T-helper 22 cell (primary cell): ENCODE measurements around the gene PISD.

Experiments used
- DNase-seq: peaks from one replicate; pipeline ENCODE4 v3.0.0-alpha.2; 2020; ENCODE audit warnings: low read depth

The PISD gene

DNA sequence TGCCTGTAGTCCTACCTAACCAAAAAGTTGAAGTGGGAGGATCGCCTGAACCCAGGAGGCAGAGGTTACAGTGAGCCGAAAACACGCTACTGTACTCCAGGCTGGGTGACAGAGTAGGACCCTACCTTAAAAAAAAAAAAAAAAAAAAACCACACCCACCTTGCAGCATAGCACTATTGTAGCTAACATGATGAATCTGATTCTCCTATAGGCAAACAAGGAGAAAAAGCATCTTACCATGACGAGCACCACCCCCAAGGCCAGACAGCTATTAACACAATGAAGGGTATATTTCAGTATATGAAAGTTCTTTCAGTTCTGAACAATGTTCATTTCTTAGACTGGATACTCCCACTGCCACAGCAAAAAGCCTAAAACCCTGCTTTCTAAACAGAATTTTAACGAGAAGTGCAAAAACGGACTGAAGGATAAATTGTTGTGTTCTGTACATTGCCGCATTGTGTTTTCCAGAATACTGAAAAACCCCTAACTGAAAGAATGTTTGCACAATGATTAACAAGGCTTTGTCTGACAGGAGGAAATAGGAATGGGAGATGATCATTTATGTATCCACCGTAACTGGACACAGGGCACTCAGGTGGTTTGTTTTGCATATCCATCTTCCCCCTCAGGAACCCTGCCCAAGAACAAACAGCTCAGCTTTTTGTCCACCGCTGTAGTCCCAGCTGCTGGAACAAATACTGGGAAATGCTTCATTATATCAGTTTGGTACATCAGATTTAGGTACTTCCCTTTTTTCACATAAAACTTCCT, 8.9 kb downstream of the PISD start:
- DNase-seq: no peak

DNA sequence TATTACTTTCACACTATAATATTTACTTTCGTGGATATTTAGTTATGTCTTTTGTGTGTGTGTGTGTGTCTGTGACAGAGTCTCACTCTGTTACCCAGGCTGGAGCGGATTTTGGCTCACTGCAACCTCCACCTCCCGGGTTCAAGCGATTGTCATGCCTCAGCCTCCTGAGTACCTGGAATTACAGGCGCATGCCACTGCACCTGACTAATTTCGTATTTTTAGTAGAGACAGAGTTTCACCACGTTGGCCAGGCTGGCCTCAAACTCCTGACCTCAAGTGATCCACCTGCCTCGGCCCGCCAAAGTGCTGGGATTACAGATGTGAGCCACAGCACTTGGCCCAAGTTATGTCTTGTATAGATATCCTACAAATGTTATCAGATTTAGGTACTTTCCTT, 9.9 kb downstream of the PISD start:
- no peak for DNase-seq

DNA sequence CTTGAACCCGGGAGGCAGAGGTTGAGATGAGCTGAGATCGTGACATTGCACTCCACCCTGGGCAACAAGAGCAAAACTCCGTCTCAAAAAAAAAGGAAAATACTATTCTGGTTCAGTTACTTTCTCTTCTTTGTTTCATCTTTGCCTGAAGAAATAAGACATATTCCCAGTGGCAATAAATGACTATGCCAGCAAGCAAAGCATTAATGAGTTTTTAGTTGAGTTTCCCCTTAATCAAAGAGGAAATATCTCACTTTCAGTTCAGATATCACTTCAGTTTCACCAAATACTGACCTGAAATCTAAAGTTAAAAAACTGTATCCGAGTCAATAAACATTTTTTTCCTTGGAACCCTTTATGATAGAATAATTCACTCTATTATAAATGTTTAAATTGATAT, 10.4 kb downstream of the PISD start:
- DNase-seq: no peak

DNA sequence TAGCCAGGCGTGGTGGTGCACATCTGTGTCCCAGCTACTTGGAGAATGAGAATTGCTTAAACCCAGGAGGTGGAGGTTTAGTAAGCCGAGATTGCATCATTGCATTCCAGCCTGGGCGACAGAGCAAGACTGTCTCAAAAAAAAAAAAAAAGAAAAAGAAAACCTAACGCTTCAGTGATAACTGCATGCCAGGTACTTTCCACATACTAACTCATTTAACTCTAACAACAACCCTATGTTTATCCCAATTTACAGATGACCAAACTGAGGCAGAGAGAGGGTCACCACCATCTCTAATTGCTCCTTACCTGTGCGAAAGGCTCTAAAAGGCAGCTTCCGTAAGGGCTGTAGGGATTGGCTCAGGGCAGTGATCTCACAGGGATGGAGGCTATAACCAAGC, 11.6 kb downstream of the PISD start:
- DNase-seq: no peak

DNA sequence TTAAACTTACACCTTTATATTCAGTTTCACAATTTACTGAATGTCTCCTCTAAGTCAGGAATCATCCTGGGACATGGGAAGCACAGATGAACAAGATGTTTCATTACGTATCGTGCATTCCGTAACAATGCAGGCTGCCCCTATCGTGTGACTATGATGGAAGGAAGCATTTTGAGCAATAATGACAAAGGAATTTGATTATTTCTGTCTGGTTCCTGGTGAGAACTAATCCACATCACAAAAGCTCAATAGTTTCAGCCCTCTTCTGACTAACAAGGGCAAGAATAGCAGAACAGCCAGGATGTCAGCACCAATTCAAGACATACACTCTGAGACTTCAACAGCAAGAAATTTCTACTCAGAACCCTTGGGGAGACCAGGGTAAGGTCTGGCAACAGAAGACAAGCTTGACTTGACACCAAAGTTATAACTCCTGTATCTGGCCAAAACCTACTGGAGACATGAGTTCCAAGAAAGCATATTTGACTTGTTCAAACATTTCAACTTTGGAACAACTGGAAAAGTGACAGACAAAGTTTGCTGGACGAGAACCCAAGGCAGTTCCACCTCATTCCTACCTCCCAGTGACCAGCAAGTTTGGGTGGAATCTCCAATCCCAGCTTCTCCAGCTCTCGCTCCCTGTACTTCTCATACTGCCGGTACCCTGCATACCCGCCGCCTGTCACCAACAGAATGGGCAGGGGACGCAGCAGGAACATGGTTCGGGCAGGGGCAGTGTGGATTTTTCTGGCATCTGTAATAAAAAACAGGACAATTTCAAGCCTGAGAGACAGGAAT, 14.3 kb downstream of the PISD start:
- no peak for DNase-seq

DNA sequence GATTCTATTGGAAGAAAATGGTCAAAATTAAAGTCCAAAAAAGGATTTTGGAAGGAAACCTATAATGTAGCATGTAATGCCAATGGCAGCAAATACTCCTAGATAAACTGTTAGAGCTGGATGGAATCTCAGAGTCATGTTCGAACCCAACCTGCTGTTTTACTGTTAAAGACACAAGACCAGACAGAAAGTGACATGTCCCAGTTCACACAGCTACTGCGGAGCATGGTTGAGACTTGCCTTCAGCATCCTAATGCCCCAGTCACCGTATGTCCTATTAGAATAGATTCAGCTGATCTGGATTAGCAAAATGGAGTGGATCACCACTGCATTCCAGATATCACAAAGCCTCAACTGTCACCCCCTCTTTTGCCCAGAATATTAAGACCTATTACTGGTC, 14.9 kb downstream of the PISD start:
- no peak for DNase-seq

DNA sequence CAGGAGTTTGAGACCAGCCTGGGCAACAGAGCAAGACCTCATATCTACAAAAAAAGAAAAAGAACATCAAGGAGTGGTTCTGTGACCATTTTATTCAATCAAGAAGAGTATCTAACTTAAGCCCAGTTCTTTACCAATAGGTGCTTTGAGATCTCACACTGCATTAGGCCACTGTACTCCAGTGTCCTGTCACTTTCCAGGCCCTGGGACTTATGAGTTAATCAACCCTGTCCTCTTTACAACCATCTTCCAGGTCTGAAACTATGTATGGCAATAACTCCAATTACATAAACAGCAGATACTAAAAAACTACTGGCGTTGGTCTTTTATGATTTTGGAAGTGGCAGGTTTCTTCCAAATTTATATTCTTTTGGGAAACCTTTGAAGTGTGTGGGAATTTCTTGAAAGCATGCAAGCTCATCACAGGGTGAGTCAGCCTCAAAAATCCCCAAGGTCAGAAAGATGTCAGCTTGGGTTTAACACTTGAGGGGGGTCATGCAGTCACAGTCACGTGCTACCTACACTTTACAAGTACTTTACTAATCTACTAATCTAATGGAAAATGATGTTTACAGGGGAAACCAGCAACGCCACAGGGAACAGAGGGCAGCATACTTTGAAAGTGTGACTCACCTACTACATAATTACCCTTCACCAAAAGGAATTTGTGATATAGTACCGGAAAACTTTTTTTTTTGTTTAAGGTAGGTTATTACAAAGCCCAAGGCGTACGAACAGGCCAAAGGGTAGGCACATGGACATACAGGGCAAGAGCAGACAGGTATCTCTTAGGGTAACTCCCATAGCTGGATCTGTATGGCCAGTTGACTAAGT, 15.6 kb downstream of the PISD start:
- no peak for DNase-seq

DNA sequence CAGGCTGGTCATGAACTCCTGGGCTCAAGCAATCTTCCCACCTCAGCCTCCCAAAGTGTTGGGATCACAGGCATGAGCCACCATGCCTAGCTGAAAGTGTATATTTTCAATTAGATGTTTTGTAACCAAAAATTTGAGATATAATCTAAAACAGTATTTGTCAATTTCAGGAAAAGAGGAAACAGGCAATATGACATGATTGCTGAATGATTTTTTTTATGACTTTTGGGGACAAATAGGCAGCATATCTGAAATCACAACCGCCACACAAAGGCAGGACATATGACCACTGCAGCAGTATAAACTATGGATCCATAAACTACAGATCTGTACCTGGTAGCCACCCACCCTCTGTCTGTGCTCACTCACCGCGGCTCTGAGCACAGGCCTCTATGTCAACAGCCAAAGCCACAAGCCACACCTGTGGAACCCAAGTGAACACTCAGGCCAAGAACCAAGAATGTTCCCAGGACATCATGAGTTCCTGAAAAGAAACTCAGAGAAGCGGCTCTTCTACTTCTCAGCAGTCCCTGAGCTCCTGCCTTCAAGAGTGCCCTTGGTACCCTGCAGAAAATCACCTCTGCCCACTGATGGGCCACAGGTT, 22.5 kb downstream of the PISD start:
- DNase-seq: no peak

DNA sequence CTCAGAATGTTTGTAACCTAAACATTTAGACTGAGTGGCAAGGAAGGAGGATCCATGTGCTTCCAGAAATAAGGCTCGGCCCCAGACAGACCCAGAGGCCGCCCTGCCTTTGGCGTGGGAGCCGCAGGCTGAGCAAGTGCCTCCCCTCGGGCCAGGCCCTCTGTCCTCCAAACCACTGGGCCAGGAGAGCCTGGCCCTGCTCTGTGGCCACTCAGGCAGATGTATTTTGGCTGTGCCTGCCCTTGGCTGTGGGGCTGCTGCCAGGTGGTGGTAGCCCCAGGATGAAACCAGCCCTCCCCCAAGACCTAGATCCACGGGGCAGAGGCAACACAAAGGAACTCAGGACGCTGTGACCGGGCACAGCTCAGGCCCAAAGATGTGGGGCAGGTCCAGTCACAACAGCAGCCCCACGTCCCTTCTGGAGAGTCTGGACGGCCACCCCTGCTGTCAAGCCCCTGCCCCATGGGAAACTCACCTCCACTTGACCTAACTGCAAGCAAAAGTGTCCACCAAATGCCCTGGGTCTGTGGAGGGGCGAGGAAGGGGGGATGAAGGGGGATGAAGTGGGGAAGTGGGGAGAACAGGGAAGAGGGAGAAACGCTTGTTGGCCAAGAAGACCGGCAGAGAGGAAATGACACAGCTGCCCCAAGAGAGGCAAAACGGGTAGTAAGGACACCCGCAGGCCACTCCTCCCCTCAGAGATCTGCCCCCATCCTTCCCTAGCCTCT, 24.0 kb downstream of the PISD start:
- no peak for DNase-seq

DNA sequence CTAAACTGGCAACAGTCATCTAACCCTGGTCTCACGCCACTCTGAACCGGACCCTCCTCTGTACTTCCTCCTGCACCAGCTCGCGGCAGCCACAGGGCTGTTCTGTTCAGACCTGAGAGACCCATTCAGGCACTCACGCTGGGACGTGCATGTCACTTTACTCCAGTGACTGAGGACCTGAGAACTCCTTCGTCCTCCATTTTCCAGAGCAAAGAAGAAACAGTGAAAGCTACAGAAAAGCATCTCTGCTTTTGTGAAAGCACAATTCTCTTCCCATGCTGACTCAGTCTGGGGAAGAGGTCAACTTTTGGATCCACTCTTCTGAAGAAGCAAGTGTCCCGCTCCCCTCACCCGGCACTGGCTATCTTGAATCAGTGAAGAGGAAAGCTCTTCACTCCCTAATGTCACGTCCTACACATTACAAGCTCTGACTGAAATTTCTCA, 24.5 kb downstream of the PISD start:
- DNase-seq: no peak

DNA sequence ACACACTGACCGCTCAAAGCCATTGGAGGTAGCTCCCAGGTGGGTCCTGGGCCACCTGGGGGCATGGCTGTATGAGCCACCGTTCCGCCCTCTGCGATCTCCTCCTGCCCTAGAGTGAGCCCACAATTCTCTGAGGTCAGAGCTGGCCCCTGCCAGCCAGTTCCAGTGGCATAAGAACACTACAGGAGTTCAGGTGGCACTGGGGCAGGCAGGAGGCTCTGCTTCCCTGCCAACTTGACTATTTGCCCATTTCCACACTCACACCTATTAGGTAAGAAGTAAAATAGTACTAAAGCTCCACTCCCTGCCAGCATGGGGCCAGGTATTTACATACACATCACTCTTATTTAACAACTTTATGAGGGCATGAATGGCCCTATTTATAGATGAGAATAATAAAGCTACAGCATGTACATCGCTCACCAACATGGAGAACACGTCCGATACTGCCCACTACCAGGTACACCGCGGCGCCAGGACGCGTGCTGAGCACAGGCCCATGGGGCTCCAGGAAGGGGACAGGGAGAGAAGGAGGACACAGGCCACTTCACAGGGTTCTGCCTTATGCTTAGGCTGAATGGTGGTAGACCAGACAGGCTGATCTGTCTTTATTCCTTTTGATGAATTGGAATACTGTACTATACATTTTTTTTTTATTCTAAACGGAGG, 26.2 kb downstream of the PISD start:
- DNase-seq: no peak

DNA sequence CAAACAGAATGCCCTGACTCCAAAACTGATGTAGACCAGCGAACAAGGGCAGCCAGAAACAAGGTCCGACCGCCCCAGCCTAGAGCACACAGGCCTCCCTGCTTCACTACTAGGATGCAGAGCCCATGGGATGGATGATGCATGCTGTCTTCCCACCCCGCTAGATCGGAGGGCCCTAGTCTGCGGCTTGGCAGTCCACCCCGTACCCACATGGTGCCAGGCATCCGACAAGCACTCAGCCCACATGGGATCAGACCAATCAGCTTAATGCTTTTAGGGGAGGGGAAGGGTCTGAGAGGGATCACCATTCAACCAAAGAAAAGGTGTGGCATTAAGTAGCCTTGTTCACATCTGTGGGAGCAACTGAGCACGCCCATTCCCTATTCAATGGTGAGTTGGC, 30.6 kb downstream of the PISD start:
- DNase-seq: no peak

DNA sequence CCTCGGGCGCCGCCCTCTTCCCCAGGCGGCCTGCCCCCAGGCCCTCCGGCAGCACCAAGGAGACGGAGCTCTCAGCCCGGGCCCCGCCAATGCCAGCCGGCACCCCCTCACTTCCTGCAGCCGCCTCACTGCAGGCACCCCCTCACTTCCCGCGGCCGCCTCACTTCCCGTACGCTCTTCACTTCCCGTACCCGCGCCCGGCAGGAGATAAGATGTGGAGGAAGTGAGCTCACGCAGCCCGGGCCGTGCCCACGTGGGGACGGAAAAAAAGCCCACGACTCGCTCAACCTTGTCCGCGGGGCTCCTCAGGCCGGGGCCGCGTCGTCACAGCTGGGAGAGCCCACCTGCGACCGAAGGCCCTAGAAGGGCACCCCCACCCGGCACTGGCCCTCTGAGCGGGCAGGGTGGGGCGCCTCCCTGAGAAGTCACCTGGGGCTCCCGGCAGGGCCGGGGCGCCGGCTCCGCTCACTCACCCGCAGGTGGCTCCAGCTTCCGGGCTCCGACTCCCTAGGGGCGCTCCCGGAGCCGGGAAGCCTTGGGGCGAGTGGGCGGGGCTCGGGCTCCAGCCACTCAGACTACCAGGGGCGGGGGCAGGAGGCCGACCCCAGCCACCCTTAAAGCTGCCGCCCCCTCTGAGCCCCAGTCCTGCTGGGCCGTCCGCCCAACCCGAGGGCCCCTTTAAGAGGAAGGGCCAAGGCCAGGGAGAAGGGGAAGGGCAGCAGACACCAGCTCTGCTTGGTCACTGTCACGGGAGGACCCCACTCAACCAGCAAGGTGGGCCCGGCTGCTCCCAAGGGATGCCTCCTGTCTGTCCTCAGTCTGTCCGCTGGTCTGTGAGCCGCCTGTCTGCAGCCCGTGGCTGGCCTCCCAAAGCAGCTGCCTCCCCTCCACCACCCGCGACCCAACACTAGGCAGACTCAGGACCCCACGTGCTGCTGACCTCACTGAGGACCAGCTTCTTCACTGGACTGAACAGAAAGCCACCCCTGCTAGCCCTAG, 31.4 kb downstream of the PISD start:
- DNase-seq: peak; percentile 88

DNA sequence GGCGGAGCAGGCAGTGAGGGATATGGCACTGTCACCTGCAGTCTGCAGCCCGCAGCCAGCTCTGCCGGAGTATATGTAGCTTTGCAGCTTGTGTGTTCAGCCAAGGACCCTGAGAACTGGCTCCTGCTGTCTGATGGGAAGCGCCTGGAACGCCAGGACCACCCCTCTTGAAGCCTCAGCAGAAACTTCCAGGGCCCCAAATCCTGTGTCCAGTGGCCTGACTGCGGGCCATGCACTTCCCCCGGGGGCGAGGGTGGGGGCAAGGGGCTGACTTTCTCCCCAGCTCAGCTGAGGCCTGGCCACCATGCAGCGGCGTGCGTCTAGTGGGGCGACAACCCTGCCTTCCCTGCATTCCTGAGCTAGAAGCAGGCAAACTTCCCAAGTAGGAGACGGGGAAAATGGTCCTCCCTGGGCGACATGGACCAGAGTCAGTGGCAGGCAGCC, 32.3 kb downstream of the PISD start:
- DNase-seq: no peak

DNA sequence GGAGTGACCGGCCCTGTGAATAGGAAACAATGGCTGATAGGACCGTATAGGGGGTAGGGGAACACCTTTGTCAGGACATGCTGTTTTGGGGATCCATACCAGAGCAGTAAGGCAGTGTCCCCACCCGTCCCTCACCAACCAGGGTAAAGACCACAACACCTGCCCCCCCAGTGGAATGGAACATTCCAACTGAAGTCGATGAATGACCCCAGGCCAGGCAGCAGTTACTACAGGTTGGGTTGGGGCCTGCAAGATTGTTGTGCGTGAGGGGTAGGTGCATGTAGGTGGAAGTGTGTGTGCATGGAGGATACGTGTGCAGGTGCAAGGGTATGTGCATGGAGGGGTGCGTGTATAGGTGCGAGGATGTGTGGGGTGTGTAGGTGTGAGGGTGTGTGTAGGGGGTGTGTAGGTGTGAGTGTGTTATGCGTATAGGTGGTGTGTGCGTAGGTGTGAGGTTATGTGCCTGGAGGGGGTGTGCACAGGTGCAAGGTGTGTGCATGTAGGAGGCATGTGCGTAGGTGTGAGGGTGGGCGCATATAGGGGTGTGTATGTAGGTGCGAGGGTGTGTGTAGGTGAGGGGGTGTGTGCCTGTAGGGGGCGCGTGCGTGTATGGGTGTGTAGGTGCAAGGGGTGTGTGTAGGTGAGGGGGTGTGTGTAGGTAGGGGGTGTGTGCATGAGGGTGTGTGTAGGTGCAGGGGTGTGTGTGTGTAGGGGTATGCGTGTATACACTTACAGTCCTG, 32.9 kb downstream of the PISD start:
- no peak for DNase-seq

DNA sequence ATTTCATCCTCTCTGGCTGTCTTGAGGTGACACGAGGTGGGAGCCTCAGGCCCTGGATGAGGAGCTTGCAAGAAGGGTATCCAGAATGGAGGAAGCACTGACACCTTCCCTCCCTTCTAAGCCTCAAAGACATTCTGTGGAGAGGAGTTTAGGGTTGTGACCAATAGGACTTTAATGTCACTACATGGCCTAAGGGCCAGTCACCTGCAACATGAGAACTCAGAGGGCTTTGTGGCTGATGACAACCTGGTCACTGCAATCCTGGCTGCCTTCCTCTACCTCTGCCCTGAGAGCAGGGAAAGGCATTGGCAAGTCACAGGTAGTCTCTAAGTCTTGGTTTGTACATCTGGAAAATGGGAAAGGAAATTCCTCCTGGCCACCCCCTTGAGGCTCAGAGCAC, 33.7 kb downstream of the PISD start:
- no peak for DNase-seq

DNA sequence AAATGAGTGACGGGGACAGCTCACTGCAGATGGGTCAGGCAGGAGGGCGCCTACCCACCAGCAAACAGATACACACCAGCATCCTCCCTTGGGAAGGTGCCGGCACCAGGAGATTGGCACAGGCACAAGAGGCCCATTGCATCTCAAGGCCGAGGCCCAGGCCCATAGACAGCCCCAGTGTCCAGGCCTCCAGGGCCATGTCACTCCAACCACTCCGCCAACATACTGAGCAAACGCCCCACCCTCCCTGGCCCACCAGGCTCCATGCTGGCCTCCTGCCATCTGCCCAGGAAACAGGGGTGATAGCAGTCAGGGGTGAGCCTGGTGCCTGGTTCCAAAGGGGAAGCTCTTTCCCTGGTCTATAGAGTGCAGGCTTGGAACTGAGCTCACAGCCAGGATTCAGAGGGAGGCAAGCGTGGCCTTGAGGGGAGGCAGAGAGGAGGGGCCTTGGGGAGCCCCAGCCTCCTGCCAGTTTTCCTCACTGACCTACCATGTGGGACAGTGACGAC, 34.7 kb downstream of the PISD start:
- DNase-seq: no peak

DNA sequence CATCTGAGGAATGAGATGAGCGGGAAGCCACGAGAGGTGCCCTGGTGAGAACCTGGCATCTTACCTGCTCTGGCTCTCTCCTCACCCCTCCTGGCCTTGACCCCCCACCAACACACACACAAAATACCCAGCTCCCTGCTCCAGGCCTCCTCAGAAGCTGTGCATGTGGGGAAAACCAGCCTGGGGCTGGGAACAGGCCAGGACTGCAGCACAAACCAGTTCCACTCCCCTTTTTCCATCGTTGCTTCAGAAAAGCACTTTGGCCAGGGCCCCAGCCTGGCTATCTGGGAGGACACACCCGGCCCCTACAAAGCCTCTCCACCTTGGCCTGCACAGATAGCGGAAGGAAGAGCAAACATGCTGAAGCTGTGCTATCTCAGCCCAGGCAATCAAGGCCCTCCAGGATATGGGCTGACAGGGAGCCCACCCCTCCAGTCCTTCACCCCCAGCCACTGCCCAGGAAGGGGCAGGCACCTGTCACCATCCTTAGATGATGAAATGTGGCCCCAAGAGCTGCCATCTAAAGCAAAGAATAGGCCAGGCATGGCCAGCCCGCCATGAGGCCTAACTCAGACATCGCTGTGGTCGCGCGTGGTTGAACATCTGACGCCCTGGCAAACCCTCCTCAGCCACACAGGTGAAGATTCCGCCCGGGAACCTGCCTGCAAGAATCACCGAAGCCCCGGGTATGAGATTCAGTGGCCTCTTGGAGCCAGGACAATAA, 35.4 kb downstream of the PISD start:
- DNase-seq: no peak
